ENCODE measurements around the gene APOA4. TPM values are rescaled to one million over a fixed set of nuclear protein-coding genes. Genes with fewer than 3 reads are reported as not detected.

APOA4 gene
- total RNA-seq, 4 donors from 2014 or later = 2.6 to 3.5 TPM; not detected in 2

DNA sequence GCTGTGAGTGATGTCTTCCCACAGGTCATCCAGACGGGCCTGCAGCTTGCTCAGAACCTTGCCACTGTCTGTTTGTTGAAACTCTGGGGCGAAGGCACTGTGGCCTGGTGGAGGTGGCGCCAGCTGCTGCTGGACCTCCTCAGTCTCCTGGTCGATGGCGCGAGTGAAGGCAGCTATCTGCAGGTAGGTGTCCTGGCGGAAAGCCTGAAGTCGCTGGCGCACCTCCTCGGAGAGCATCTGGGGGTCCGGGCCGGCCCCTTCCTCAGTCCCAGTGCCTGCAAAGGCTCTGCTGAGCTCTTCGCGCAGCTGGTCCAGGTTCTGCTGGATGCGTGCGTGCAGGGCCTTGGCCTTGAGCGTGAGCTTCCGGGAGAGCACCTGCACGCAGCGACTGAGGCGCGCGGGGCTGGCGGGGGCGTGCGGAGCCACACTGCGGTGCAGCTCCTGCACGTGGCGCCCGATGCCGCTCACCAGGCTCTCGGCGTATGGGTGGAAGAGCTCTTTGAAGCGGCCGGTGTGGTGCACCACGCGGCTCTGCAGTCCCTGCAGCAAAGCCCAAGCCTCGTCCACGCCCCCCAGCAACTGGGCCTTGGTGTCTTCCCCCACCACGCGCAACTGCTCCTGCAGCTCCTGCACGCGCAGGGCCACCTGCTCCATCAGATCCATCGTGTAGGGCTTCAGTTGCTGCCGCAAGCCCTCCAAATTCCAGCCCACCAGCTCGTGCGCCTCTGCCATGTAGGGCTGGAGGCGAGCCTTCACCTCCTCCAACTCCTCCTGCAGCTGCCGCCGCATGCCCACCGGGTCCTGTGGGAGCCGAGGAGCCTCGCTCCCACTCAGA is 32.7 kb downstream of the APOA4 start:
- Histone ChIP-seq H3K27ac (no peak overlapping the region), H3K27me3 (no peaks in the 10 kb centered on the region), H3K36me3 (peaks cover 0 to 16% of the 10 kb centered on the region in 2 donors), H3K4me3 (no peak overlapping the region), H3K9me3 (no peaks in the 10 kb centered on the region), H3K4me1 (peaks cover 17 to 18% of the 10 kb centered on the region in 2 donors)
- DNase-seq = no peak
- TF ChIP-seq, protein P1, sequence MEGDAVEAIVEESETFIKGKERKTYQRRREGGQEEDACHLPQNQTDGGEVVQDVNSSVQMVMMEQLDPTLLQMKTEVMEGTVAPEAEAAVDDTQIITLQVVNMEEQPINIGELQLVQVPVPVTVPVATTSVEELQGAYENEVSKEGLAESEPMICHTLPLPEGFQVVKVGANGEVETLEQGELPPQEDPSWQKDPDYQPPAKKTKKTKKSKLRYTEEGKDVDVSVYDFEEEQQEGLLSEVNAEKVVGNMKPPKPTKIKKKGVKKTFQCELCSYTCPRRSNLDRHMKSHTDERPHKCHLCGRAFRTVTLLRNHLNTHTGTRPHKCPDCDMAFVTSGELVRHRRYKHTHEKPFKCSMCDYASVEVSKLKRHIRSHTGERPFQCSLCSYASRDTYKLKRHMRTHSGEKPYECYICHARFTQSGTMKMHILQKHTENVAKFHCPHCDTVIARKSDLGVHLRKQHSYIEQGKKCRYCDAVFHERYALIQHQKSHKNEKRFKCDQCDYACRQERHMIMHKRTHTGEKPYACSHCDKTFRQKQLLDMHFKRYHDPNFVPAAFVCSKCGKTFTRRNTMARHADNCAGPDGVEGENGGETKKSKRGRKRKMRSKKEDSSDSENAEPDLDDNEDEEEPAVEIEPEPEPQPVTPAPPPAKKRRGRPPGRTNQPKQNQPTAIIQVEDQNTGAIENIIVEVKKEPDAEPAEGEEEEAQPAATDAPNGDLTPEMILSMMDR (IDR thresholded peaks at IDR 0.05 in 4 of 5, conservative IDR thresholded peaks at IDR 0.05 in 1 of 5) = no peak
- no peak for TF ChIP-seq POLR2A (IDR thresholded peaks at IDR 0.05)
- in situ Hi-C loops (cut with MboI; ENCODE audit: low sequenced_read_pairs in 4 of 4) (loop anchor here in 3 of 4 donors (5.0 to 10.0 kb wide), 2 partner anchors 314 to 317 kb away; no protein-coding TSS in a partner anchor), intact Hi-C loops (cut with DNase I; ENCODE audit: low total_unique reads) (loop anchor here (1.0 to 2.0 kb wide), 3 partner anchors 46 to 436 kb away; no protein-coding TSS in a partner anchor)
- no peak for ATAC-seq

DNA sequence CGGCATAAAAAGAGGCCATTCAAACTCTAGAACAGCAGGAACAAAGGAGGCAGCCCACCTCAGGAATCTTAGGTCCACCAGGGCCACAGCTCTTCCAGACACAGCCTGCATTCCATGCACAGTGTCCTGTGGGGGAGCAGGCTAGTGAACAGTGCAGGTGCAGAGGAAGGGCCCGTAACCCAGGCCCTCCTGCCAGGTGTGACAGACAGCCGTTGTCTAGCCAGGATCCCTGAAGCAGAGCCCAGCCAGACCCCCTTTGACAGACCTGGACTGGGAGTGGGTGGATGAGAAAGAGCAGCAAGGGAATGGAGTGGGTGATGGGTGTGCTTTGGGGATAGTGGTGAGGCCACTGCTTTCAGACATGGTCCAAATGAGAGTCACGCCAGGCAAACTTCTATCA is 34.1 kb downstream of the APOA4 start:
- no peak for ATAC-seq
- intact Hi-C loops (cut with DNase I; ENCODE audit: low total_unique reads) (loop anchor here (2.0 to 5.0 kb wide), 2 partner anchors 310 to 538 kb away; partner anchors contain the start of genes CEP164 and SIK3), in situ Hi-C loops (cut with MboI; ENCODE audit: low sequenced_read_pairs in 4 of 4) (loop anchor here in 2 of 4 donors (10.0 kb wide), 2 partner anchors 316 to 436 kb away; no protein-coding TSS in a partner anchor)
- DNase-seq = no peak
- peaks cover 17 to 18% of the 10 kb centered on the region in 2 donors for H3K4me1 ChIP-seq
- no peak overlapping the region for H3K27ac ChIP-seq
- H3K9me3 ChIP-seq = no peaks in the 10 kb centered on the region
- TF ChIP-seq, protein P1 (IDR thresholded peaks at IDR 0.05 in 4 of 5, conservative IDR thresholded peaks at IDR 0.05 in 1 of 5) = no peak
- TF ChIP-seq POLR2A (IDR thresholded peaks at IDR 0.05) = no peak
- no peak overlapping the region for H3K4me3 ChIP-seq
- peaks cover 5 to 30% of the 10 kb centered on the region in 2 donors for H3K36me3 ChIP-seq
- no peaks in the 10 kb centered on the region for H3K27me3 ChIP-seq

DNA sequence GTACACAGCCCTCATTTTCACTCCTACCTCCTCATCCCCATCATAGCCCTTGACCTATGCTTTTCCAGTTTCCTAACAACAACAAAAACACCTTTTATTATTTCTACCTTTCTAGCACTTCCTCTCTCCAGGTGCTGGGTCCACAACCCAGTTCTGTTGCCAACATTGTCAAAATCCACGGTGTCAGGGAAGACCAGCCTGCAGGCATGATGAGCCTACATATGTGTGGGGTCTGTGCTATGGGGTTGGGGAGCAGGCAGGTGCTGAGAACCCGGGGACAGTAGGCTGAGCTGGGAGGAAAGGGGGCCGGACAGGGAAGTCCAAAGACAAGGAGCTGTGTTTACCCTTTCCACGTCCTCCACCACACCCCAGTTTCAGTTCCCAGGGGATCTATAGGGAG is 34.6 kb downstream of the APOA4 start:
- intact Hi-C loops (cut with DNase I; ENCODE audit: low total_unique reads) (loop anchor here (2.0 to 5.0 kb wide), 2 partner anchors 310 to 539 kb away; partner anchors contain the start of genes CEP164 and SIK3), in situ Hi-C loops (cut with MboI; ENCODE audit: low sequenced_read_pairs in 4 of 4) (loop anchor here in 2 of 4 donors (10.0 kb wide), 2 partner anchors 316 to 436 kb away; no protein-coding TSS in a partner anchor)
- H3K9me3 ChIP-seq = no peaks in the 10 kb centered on the region

DNA sequence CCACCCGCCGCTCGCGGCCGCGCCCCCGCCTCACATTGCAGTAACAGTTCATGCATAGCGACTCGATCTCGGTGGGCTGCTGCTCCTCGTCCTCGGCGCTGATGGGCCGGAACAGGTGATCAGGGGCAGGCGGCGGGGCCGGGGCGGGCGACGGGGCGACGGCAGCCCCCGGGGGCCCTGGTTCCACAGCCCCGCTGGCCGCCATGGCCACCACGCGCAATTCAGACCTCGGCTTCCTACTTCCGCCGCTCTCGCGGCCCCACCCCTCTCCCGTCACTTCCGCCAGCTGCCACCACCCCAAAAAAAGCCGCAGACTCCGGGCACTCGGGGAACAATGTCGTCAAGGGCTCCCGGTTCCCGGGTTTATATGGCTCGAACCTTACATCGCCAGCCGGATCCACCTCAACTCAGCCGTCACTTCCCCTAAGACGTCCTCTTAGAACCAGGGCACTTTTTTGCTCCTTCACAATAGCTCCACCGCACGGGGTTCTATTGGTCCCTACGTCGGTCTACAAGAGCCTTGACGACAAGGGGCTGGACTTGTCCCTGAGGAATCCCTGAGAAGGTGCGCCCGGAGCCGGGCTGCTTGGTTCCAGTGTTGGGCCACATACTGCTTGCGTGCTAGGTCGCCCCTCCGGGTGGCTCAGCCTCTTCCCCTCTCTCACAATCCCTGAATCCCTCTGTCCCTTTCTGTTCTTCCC is 35.2 kb downstream of the APOA4 start, which contains the start of gene ZPR1:
Gene ZPR1 (minus strand): TSS at position 238 of the 701 bp plus-strand sequence. CDS start 33 bp downstream, at position 205.
- TF ChIP-seq POLR2A (IDR thresholded peaks at IDR 0.05) = peak; percentile 61 to 77
- TF ChIP-seq, protein P1 (IDR thresholded peaks at IDR 0.05 in 4 of 5, conservative IDR thresholded peaks at IDR 0.05 in 1 of 5) = peak in 1 of 5 experiments; percentile 9
- in situ Hi-C loops (cut with MboI; ENCODE audit: low sequenced_read_pairs in 4 of 4) = loop anchor here in 2 of 4 donors (10.0 kb wide), 2 partner anchors 317 to 437 kb away; no protein-coding TSS in a partner anchor

More for the DNA sequence above, 34.6 kb downstream of the APOA4 start:
- no peaks in the 10 kb centered on the region for H3K27me3 ChIP-seq
- DNase-seq = no peak
- H3K36me3 ChIP-seq = peaks cover 5 to 34% of the 10 kb centered on the region in 2 donors
- ATAC-seq = no peak
- peak overlapping the region; percentile 78 to 98 (median 96) for H3K4me3 ChIP-seq
- H3K4me1 ChIP-seq = peaks cover 17 to 18% of the 10 kb centered on the region in 2 donors
- H3K27ac ChIP-seq = peak overlapping the region; percentile 83 to 89 (median 88)
- TF ChIP-seq, protein P1 (IDR thresholded peaks at IDR 0.05 in 4 of 5, conservative IDR thresholded peaks at IDR 0.05 in 1 of 5) = no peak
- TF ChIP-seq POLR2A (IDR thresholded peaks at IDR 0.05) = no peak

More for the DNA sequence above, 35.2 kb downstream of the APOA4 start, which contains the start of gene ZPR1:
- H3K4me1 ChIP-seq = peaks cover 17 to 18% of the 10 kb centered on the region in 2 donors
- peak within 1 kb of the TSS; percentile 78 to 98 (median 96) for H3K4me3 ChIP-seq
- peaks cover 5 to 40% of the 10 kb centered on the region in 2 donors for H3K36me3 ChIP-seq
- H3K27ac ChIP-seq = peak within 1 kb of the TSS; percentile 83 to 89 (median 88)
- H3K27me3 ChIP-seq = no peaks in the 10 kb centered on the region
- intact Hi-C loops (cut with DNase I; ENCODE audit: low total_unique reads) = loop anchor here (2.0 to 5.0 kb wide), 3 partner anchors 15 to 539 kb away; partner anchors contain the start of genes BUD13, CEP164 and SIK3
- DNase-seq (peak; percentile 68 to 69), ATAC-seq (peak; percentile 85 to 88)
- no peaks in the 10 kb centered on the region for H3K9me3 ChIP-seq
